GM12892 (cell line): Measurements from ENCODE around the gene DST.

Source experiments
- POLR2A ChIP-seq: IDR thresholded peaks from 2 replicates; pipeline ENCODE4 v1.6.1; 2011; ENCODE audit warnings: low read depth, low read length, control low read depth
- POLR2AphosphoS5 ChIP-seq: IDR thresholded peaks from 2 replicates; pipeline ENCODE4 v1.6.1; 2011; ENCODE audit warnings: low read depth, low read length, control low read depth
- TAF1 ChIP-seq: IDR thresholded peaks from 2 replicates; pipeline ENCODE4 v1.6.1; 2011; ENCODE audit warnings: low read depth, mild to moderate bottlenecking, control low read depth, low read length, borderline replicate concordance

- TF ChIP-seq POLR2A = no peak
- no peak for TF ChIP-seq POLR2AphosphoS5
- no peak for TF ChIP-seq TAF1
Observed at GRCh38 chr6:56620229-56620868, 22.3 kb downstream of the DST start.
